H9 (cell line): ENCODE results near the gene KDF1. TPM values are rescaled to one million over a fixed set of nuclear protein-coding genes. Genes with fewer than 3 reads are reported as not detected.

Experiments used
- DNase-seq: peaks from one replicate; pipeline ENCODE4 v3.0.0-alpha.2; 2017
- H2AFZ ChIP-seq: one replicate; pipeline ENCODE4 v1.6.1; 2013; ENCODE audit warnings: mild to moderate bottlenecking, low read length, control low read depth, moderate library complexity
- H2AK5ac ChIP-seq: 2 replicates; pipeline ENCODE4 v1.6.1; 2013; ENCODE audit warnings: low read length, control low read depth, mixed read lengths; ENCODE audit not compliant: insufficient read length
- H2BK120ac ChIP-seq: one replicate; pipeline ENCODE4 v1.6.1; 2013; ENCODE audit warnings: low read depth, mild to moderate bottlenecking, low read length, control low read depth, inconsistent platforms; ENCODE audit not compliant: poor library complexity, severe bottlenecking
- H2BK12ac ChIP-seq: 2 replicates; pipeline ENCODE4 v1.6.1; 2013; ENCODE audit warnings: low read length, control low read depth, mixed read lengths, low read depth; ENCODE audit not compliant: insufficient read length
- H2BK15ac ChIP-seq: 2 replicates; pipeline ENCODE4 v1.6.1; 2013; ENCODE audit warnings: low read depth, low read length, control low read depth
- H2BK20ac ChIP-seq: one replicate; pipeline ENCODE4 v1.6.1; 2013; ENCODE audit warnings: low read depth, mild to moderate bottlenecking, low read length, control low read depth, inconsistent platforms; ENCODE audit not compliant: poor library complexity, severe bottlenecking
- H2BK5ac ChIP-seq: 2 replicates; pipeline ENCODE4 v1.6.1; 2013; ENCODE audit warnings: low read length, control low read depth, mixed read lengths; ENCODE audit not compliant: insufficient read length
- H3K14ac ChIP-seq: 2 replicates; pipeline ENCODE4 v1.6.1; 2013; ENCODE audit warnings: low read length, control low read depth; ENCODE audit not compliant: insufficient read depth
- H3K18ac ChIP-seq: 2 replicates; pipeline ENCODE4 v1.6.1; 2013; ENCODE audit warnings: low read depth, mild to moderate bottlenecking, mixed read lengths, low read length, control low read depth; ENCODE audit not compliant: insufficient read length
- H3K23ac ChIP-seq: 2 replicates; pipeline ENCODE4 v1.6.1; 2013; ENCODE audit warnings: low read length, control low read depth, mixed read lengths, low read depth; ENCODE audit not compliant: insufficient read length
- H3K23me2 ChIP-seq: 2 replicates; pipeline ENCODE4 v1.6.1; 2013; ENCODE audit warnings: low read depth, mild to moderate bottlenecking, mixed read lengths, low read length, control low read depth; ENCODE audit not compliant: insufficient read length, poor library complexity, severe bottlenecking
- H3K27ac ChIP-seq: 2 replicates; pipeline ENCODE4 v1.5.1; 2013; ENCODE audit warnings: low read length, control low read depth, mixed read lengths, low read depth; ENCODE audit not compliant: insufficient read length
- H3K27me3 ChIP-seq: 2 replicates; pipeline ENCODE4 v1.6.1; 2013; ENCODE audit warnings: low read length, control low read depth, inconsistent platforms; ENCODE audit not compliant: insufficient read depth
- H3K4ac ChIP-seq: 2 replicates; pipeline ENCODE4 v1.6.1; 2013; ENCODE audit warnings: low read depth, mild to moderate bottlenecking, control low read depth, inconsistent platforms, low read length, moderate library complexity
- H3K4me1 ChIP-seq: 2 replicates; pipeline ENCODE4 v1.6.1; 2013; ENCODE audit warnings: low read length, control low read depth, inconsistent platforms; ENCODE audit not compliant: insufficient read depth
- H3K4me2 ChIP-seq: 2 replicates; pipeline ENCODE4 v1.6.1; 2013; ENCODE audit warnings: low read length, control low read depth, mixed read lengths; ENCODE audit not compliant: insufficient read length, insufficient read depth
- H3K56ac ChIP-seq: 2 replicates; pipeline ENCODE4 v1.6.1; 2013; ENCODE audit warnings: low read depth, mild to moderate bottlenecking, mixed read lengths, low read length, control low read depth; ENCODE audit not compliant: insufficient read length
- H3K79me1 ChIP-seq: 2 replicates; pipeline ENCODE4 v1.6.1; 2013; ENCODE audit warnings: low read depth, mild to moderate bottlenecking, moderate library complexity, low read length, control low read depth, inconsistent platforms; ENCODE audit not compliant: insufficient read depth, poor library complexity, severe bottlenecking
- H3K79me2 ChIP-seq: 2 replicates; pipeline ENCODE4 v1.6.1; 2013; ENCODE audit warnings: low read length, control low read depth, inconsistent platforms; ENCODE audit not compliant: insufficient read depth
- H3K9ac ChIP-seq: 2 replicates; pipeline ENCODE4 v1.6.1; 2013; ENCODE audit warnings: low read length, control low read depth, mixed read lengths; ENCODE audit not compliant: insufficient read length; ENCODE audit errors: extremely low read depth
- H3K9me3 ChIP-seq: one replicate; pipeline ENCODE4 v1.6.1; 2013; ENCODE audit warnings: low read depth, low read length, inconsistent platforms; ENCODE audit not compliant: control insufficient read depth
- H3T11ph ChIP-seq: one replicate; pipeline ENCODE4 v1.6.1; 2013; ENCODE audit warnings: mild to moderate bottlenecking, low read length, control low read depth, inconsistent platforms
- H4K20me1 ChIP-seq: one replicate; pipeline ENCODE4 v1.6.1; 2013; ENCODE audit not compliant: control insufficient read depth, insufficient read length, insufficient read depth
- H4K5ac ChIP-seq: 2 replicates; pipeline ENCODE4 v1.6.1; 2013; ENCODE audit warnings: low read depth, mild to moderate bottlenecking, mixed read lengths, low read length, control low read depth; ENCODE audit not compliant: insufficient read length
- H4K8ac ChIP-seq: replicated peaks from 2 replicates; pipeline ENCODE4 v1.6.1; 2013; ENCODE audit warnings: low read length, control low read depth, mixed read lengths, low read depth; ENCODE audit not compliant: insufficient read length
- H4K91ac ChIP-seq: 2 replicates; pipeline ENCODE4 v1.6.1; 2013; ENCODE audit warnings: low read depth, mild to moderate bottlenecking, moderate library complexity, mixed read lengths, low read length, control low read depth; ENCODE audit not compliant: insufficient read length
- H3K27ac Mint-ChIP-seq, 3 experiments: 2 replicates in 2 of 3; 3 replicates in 1 of 3; pipeline ENCODE4 v1.8.0; 2020 to 2021; ENCODE audit warnings: mixed read lengths in 3 of 3, mild to moderate bottlenecking in 1 of 3, moderate library complexity in 1 of 3
- H3K27me3 Mint-ChIP-seq: 2 replicates; pipeline ENCODE4 v1.8.0; 2021; ENCODE audit warnings: low read depth, mild to moderate bottlenecking, moderate library complexity, mixed read lengths
- H3K36me3 Mint-ChIP-seq, 3 experiments: 2 replicates in 2 of 3; 3 replicates in 1 of 3; pipeline ENCODE4 v1.8.0; 2020 to 2021; ENCODE audit warnings: low read depth in 3 of 3, mixed read lengths in 3 of 3; ENCODE audit not compliant: insufficient read depth in 1 of 3
- H3K4me1 Mint-ChIP-seq, 2 experiments: 2 replicates each; pipeline ENCODE4 v1.8.0; 2020; ENCODE audit warnings: mixed read lengths in 2 of 2
- H3K4me3 Mint-ChIP-seq, 2 experiments: 2 replicates in 1 of 2; 3 replicates in 1 of 2; pipeline ENCODE4 v1.8.0; 2020 to 2021; ENCODE audit warnings: mild to moderate bottlenecking in 2 of 2, mixed read lengths in 2 of 2, moderate library complexity in 1 of 2
- H3K9me3 Mint-ChIP-seq, 2 experiments: 2 replicates in 1 of 2; 3 replicates in 1 of 2; pipeline ENCODE4 v1.8.0; 2020; ENCODE audit warnings: mild to moderate bottlenecking in 2 of 2, mixed read lengths in 2 of 2, moderate library complexity in 1 of 2
- WGBS: extraction: QIAGEN DNeasy Blood & Tissue Kit; methylation state at CpG from one replicate; pipeline ENCODE4 v1.1.7; 2013; ENCODE audit warnings: missing lambda C conversion rate, low lambda C conversion rate, mixed read lengths; ENCODE audit not compliant: insufficient read length; ENCODE audit errors: extremely low coverage; 5-methylcytosine and 5-hydroxymethylcytosine counted together
- total RNA-seq: library from RNA; stranded (reverse); gene quantifications from 2 replicates; pipeline ENCODE4 v1.2.1, GENCODE V29; 2021
- TF ChIP-seq, protein P1 (sequence below): fragments of 200-600 bp; sonication (generic); conservative IDR thresholded peaks from 3 replicates; pipeline ENCODE4 v1.8.0; 2021; ENCODE audit warnings: antibody characterized with exemption, mild to moderate bottlenecking

KDF1 gene
- total RNA-seq, 1 experiment from 2014 or later = 17.6 TPM

DNA sequence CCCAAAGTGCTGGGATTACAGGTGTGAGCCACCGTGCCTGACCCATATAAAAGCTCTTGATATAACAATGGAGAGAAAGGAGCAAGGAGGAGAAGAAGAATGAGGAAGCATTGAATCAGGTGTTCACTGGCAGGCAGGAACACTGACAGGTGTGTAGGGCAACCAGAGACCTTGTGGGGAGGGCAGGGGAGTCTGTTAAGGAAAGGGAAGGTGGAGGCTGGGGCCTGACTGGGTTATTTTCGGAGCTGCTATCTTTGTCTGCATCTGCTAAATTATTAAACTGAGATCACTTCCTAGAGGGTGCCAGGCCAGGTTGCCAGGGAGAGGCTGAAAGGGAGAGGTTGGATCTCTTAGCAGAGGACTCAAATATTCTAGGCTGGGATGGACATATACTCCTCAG lies 26.4 kb upstream of the KDF1 start:
- no peak overlapping the region for H3K14ac ChIP-seq
- no peak overlapping the region for H2BK12ac ChIP-seq
- Mint-ChIP-seq H3K27me3 (peaks cover 24% of the 10 kb centered on the region), H3K36me3 (no peaks in the 10 kb centered on the region), H3K9me3 (no peaks in the 10 kb centered on the region), H3K27ac (no peak overlapping the region), H3K4me3 (no peak overlapping the region), H3K4me1 (peaks cover 9 to 11% of the 10 kb centered on the region in 2 experiments)
- WGBS = no CpG with 5 or more reads among the region's 2 CpGs
- no peak overlapping the region for H3K18ac ChIP-seq
- H3K79me1 ChIP-seq = peaks cover 3% of the 10 kb centered on the region
- no peak overlapping the region for H3T11ph ChIP-seq
- H2BK15ac ChIP-seq = no peak overlapping the region
- no peaks in the 10 kb centered on the region for H3K27me3 ChIP-seq
- H3K23me2 ChIP-seq = no peaks in the 10 kb centered on the region
- no peak overlapping the region for H4K8ac ChIP-seq
- no peak overlapping the region for H3K4me2 ChIP-seq
- H4K5ac ChIP-seq = no peak overlapping the region
- no peaks in the 10 kb centered on the region for H3K9me3 ChIP-seq
- H3K9ac ChIP-seq = no peak overlapping the region
- no peak overlapping the region for H2AK5ac ChIP-seq
- no peak overlapping the region for H2AFZ ChIP-seq
- TF ChIP-seq, protein P1, sequence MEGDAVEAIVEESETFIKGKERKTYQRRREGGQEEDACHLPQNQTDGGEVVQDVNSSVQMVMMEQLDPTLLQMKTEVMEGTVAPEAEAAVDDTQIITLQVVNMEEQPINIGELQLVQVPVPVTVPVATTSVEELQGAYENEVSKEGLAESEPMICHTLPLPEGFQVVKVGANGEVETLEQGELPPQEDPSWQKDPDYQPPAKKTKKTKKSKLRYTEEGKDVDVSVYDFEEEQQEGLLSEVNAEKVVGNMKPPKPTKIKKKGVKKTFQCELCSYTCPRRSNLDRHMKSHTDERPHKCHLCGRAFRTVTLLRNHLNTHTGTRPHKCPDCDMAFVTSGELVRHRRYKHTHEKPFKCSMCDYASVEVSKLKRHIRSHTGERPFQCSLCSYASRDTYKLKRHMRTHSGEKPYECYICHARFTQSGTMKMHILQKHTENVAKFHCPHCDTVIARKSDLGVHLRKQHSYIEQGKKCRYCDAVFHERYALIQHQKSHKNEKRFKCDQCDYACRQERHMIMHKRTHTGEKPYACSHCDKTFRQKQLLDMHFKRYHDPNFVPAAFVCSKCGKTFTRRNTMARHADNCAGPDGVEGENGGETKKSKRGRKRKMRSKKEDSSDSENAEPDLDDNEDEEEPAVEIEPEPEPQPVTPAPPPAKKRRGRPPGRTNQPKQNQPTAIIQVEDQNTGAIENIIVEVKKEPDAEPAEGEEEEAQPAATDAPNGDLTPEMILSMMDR = no peak
- H3K79me2 ChIP-seq = no peaks in the 10 kb centered on the region
- H3K23ac ChIP-seq = no peak overlapping the region
- H4K20me1 ChIP-seq = no peaks in the 10 kb centered on the region
- DNase-seq = no peak
- no peak overlapping the region for H3K4ac ChIP-seq
- H4K91ac ChIP-seq = no peak overlapping the region
- H3K27ac ChIP-seq = no peak overlapping the region
- peaks cover 4% of the 10 kb centered on the region; the same call in 1 of the 2 replicates for H3K4me1 ChIP-seq
- no peak overlapping the region for H2BK5ac ChIP-seq
- no peak overlapping the region for H3K56ac ChIP-seq
- no peak overlapping the region for H2BK20ac ChIP-seq
- no peak overlapping the region for H2BK120ac ChIP-seq
